ENCODE measurements around the gene CLTCL1. TPM values are rescaled to one million over a fixed set of nuclear protein-coding genes. Genes with fewer than 3 reads are reported as not detected.

Gene CLTCL1
- total RNA-seq, 1 experiment from 2014 or later: 7.1 TPM

- H3K9ac ChIP-seq (ENCODE audit: low read length): no peak overlapping the region
- no peaks in the 10 kb centered on the region for H3K27me3 ChIP-seq (ENCODE audit: insufficient read depth, low read length)
- peaks cover 0 to 5% of the 10 kb centered on the region in 2 experiments; a peak in 2 of 4 replicates for H3K4me1 ChIP-seq (ENCODE audit: control insufficient read depth in 1 of 2, insufficient read depth in 2 of 2, low read length in 2 of 2)
- no TSS peak for BruUV-seq (replicated peaks)
- POLR2A ChIA-PET: no interaction called here
- DNase-seq (ENCODE audit: low read depth, low spot score) (no peak), ATAC-seq (no peak)
- no peak for TF ChIP-seq SRF (IDR thresholded peaks at IDR 0.05; ENCODE audit: low read depth)
- H3K4me2 ChIP-seq (ENCODE audit: low read length): no peak overlapping the region
- no peaks in the 10 kb centered on the region for H3K9me2 ChIP-seq (ENCODE audit: insufficient read depth)
- no peak overlapping the region for H3K4me3 ChIP-seq (replicated peaks in 1 of 2; ENCODE audit: low read depth in 1 of 2, low read length in 2 of 2)
- no peak overlapping the region for H2AFZ ChIP-seq (ENCODE audit: low read depth, low read length, poor library complexity, severe bottlenecking)
- RAD21 ChIA-PET (ENCODE audit: low non-redundant PET in 1 of 2, low total read pairs in 2 of 2, uncharacterized antibody in 2 of 2, unreplicated experiment in 2 of 2): no interaction called here
- no peak overlapping the region for H3K27ac ChIP-seq (ENCODE audit: low read depth, low read length)
- no peaks in the 10 kb centered on the region for H4K20me1 ChIP-seq (ENCODE audit: insufficient read depth)
- H3K79me2 ChIP-seq (ENCODE audit: insufficient read depth, low read length): no peaks in the 10 kb centered on the region
- CTCF ChIA-PET: no interaction called here
- H3K36me3 ChIP-seq (ENCODE audit: control insufficient read depth in 1 of 2, insufficient read depth in 2 of 2, low read length in 2 of 2): no peaks in the 10 kb centered on the region; a peak in 1 of 4 replicates
- intact Hi-C loops (cut with micrococcal nuclease): no loop called here
- H3K9me3 ChIP-seq (ENCODE audit: control insufficient read depth in 1 of 2, insufficient read depth in 1 of 2, low read depth in 1 of 2, low read length in 2 of 2): no peaks in the 10 kb centered on the region
Measured at GRCh38 chr22:19220867-19221266, 70.7 kb downstream of the CLTCL1 start.

- Histone ChIP-seq H3K4me3 (replicated peaks in 1 of 2; ENCODE audit: low read depth in 1 of 2, low read length in 2 of 2) (no peak overlapping the region), H3K79me2 (ENCODE audit: insufficient read depth, low read length) (no peaks in the 10 kb centered on the region), H2AFZ (ENCODE audit: low read depth, low read length, poor library complexity, severe bottlenecking) (no peak overlapping the region), H3K9me2 (ENCODE audit: insufficient read depth) (no peaks in the 10 kb centered on the region), H3K9me3 (ENCODE audit: control insufficient read depth in 1 of 2, insufficient read depth in 1 of 2, low read depth in 1 of 2, low read length in 2 of 2) (no peaks in the 10 kb centered on the region), H3K4me2 (ENCODE audit: low read length) (no peak overlapping the region), H3K36me3 (ENCODE audit: control insufficient read depth in 1 of 2, insufficient read depth in 2 of 2, low read length in 2 of 2) (peaks cover 0 to 6% of the 10 kb centered on the region in 2 experiments; a peak in 1 of 4 replicates), H3K27me3 (ENCODE audit: insufficient read depth, low read length) (no peaks in the 10 kb centered on the region), H3K4me1 (ENCODE audit: control insufficient read depth in 1 of 2, insufficient read depth in 2 of 2, low read length in 2 of 2) (peaks cover 0 to 5% of the 10 kb centered on the region in 2 experiments; a peak in 2 of 4 replicates), H4K20me1 (ENCODE audit: insufficient read depth) (no peaks in the 10 kb centered on the region), H3K27ac (ENCODE audit: low read depth, low read length) (no peak overlapping the region), H3K9ac (ENCODE audit: low read length) (no peak overlapping the region)
- no TSS peak for BruUV-seq (replicated peaks)
- RAD21 ChIA-PET (ENCODE audit: low non-redundant PET in 1 of 2, low total read pairs in 2 of 2, uncharacterized antibody in 2 of 2, unreplicated experiment in 2 of 2): no interaction called here
- no peak for DNase-seq (ENCODE audit: low read depth, low spot score)
- CTCF ChIA-PET: no interaction called here
- POLR2A ChIA-PET: no interaction called here
- intact Hi-C loops (cut with micrococcal nuclease): no loop called here
- ATAC-seq: no peak
- TF ChIP-seq EZH2 (IDR thresholded peaks at IDR 0.05): no peak
- no peak for TF ChIP-seq POLR2AphosphoS5 (IDR thresholded peaks at IDR 0.05; ENCODE audit: low read depth, low read length)
- no peak for TF ChIP-seq SRF (IDR thresholded peaks at IDR 0.05; ENCODE audit: low read depth)
- TF ChIP-seq REST (IDR thresholded peaks at IDR 0.05; ENCODE audit: low read depth): no peak
- no peak for TF ChIP-seq ZBTB33 (IDR thresholded peaks at IDR 0.05; ENCODE audit: extremely low read depth, insufficient replicate concordance, low read length)
- TF ChIP-seq ATF3 (IDR thresholded peaks at IDR 0.05): no peak
- TF ChIP-seq JUND (IDR thresholded peaks at IDR 0.05): no peak
- no peak for TF ChIP-seq YY1 (IDR thresholded peaks at IDR 0.05; ENCODE audit: extremely low read depth, insufficient replicate concordance, low read depth, low read length)
- TF ChIP-seq MAX (IDR thresholded peaks at IDR 0.05): no peak
- no peak for TF ChIP-seq POLR2A (IDR thresholded peaks at IDR 0.05; ENCODE audit: borderline replicate concordance, extremely low read depth, insufficient read depth, insufficient read length)
Measured at GRCh38 chr22:19218541-19219233, 72.8 kb downstream of the CLTCL1 start.
